ENCODE data around the gene ZNF652. TPM values are rescaled to one million over a fixed set of nuclear protein-coding genes. Genes with fewer than 3 reads are reported as not detected.

Gene ZNF652
- total RNA-seq, 1 experiment from 2014 or later: 32.1 TPM

DNA sequence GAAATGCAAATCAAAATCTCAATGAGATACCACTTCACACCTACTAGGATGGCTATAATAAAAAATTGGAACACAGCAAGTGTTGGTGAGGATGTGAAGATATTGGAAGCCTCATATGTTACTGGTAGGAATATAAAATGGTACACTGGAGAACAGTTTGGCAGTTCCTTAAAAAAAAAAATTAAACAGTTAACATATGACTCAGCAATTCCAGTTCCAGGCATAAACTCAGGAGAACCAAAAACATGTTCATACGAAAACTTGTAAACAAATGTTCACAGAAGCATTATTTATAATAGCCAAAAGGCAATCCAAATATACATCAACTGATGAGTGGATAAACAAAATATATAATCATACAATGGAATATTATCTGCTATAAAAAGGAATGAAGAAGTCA, 28.2 kb downstream of the ZNF652 start:
- TF ChIP-seq, protein P1, sequence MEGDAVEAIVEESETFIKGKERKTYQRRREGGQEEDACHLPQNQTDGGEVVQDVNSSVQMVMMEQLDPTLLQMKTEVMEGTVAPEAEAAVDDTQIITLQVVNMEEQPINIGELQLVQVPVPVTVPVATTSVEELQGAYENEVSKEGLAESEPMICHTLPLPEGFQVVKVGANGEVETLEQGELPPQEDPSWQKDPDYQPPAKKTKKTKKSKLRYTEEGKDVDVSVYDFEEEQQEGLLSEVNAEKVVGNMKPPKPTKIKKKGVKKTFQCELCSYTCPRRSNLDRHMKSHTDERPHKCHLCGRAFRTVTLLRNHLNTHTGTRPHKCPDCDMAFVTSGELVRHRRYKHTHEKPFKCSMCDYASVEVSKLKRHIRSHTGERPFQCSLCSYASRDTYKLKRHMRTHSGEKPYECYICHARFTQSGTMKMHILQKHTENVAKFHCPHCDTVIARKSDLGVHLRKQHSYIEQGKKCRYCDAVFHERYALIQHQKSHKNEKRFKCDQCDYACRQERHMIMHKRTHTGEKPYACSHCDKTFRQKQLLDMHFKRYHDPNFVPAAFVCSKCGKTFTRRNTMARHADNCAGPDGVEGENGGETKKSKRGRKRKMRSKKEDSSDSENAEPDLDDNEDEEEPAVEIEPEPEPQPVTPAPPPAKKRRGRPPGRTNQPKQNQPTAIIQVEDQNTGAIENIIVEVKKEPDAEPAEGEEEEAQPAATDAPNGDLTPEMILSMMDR (conservative IDR thresholded peaks at IDR 0.05; ENCODE audit: low read depth, low read length): no peak
- no peak for TF ChIP-seq EZH2 (IDR thresholded peaks at IDR 0.05; ENCODE audit: borderline replicate concordance, low read depth, low read length, poor library complexity, severe bottlenecking)
- no TSS peak for BruUV-seq (replicated peaks)
- Histone ChIP-seq H3K27me3 (replicated peaks; ENCODE audit: insufficient read depth, low read depth, low read length, poor library complexity) (no peaks in the 10 kb centered on the region), H3K4me3 (ENCODE audit: low read depth, low read length, poor library complexity, severe bottlenecking) (no peak overlapping the region), H3K4me1 (ENCODE audit: insufficient read depth, low read length, poor library complexity, severe bottlenecking) (peaks cover 15% of the 10 kb centered on the region), H3K27ac (ENCODE audit: low read depth, low read length, poor library complexity, severe bottlenecking) (no peak overlapping the region), H3K36me3 (ENCODE audit: insufficient read depth, low read length, poor library complexity, severe bottlenecking) (no peaks in the 10 kb centered on the region), H3K9me3 (ENCODE audit: low read depth, low read length, poor library complexity, severe bottlenecking) (no peaks in the 10 kb centered on the region)
- CTCF ChIA-PET: no interaction called here
- intact Hi-C loops (cut with micrococcal nuclease; ENCODE audit: unreplicated experiment): no loop called here
- no peak for DNase-seq (ENCODE audit: low spot score)
- POLR2A ChIA-PET (ENCODE audit: low non-redundant PET): no interaction called here

DNA sequence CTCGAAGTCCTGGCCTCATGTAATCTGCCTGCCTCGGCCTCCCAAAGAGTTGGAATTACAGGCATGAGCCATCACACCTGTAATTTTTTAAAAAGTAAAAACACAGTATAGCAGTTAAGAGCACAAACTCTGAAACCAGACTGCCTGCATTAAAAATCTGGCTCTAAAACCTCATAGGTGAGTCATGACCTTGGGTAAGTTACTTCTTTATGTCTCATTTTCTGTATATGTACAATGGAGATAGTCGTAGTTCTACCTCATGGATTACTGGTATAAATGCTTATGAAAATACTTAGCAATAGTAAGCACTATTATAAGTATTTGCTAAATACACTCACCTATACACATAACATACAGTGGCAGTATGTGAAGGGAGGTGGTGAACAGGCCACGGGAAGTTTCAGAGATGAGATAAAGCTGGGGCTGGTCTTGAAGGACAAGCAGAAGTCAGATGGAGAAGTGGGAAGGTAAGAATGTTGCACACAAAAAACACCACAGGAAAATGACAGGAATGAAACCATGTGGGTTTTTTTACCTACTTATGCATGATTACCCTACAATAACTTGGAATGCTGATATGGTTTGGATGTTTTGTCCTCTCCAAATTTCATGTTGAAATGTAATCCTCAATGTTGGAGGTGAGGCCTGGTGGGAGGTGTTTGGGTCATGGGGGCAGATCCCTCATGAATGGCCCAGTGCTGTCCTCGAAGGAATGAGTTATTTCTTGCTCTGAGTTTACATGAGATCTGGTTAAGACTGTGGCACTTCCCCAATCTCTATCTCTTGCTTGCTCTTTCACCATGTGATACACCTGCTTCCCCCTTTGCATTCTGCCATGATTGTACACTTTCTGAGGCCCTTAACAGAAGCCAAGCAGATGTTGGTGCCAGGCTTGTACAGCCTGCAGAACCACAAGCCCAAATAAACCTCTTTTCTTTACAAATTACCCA, 33.9 kb downstream of the ZNF652 start:
- no peak for DNase-seq (ENCODE audit: low spot score)
- no peaks in the 10 kb centered on the region for H3K4me1 ChIP-seq (ENCODE audit: insufficient read depth, low read length, poor library complexity, severe bottlenecking)
- no peaks in the 10 kb centered on the region for H3K27me3 ChIP-seq (replicated peaks; ENCODE audit: insufficient read depth, low read depth, low read length, poor library complexity)
- TF ChIP-seq EZH2 (IDR thresholded peaks at IDR 0.05; ENCODE audit: borderline replicate concordance, low read depth, low read length, poor library complexity, severe bottlenecking): no peak
- TF ChIP-seq, protein P1 (conservative IDR thresholded peaks at IDR 0.05; ENCODE audit: low read depth, low read length): no peak
- no peak overlapping the region for H3K27ac ChIP-seq (ENCODE audit: low read depth, low read length, poor library complexity, severe bottlenecking)
- POLR2A ChIA-PET (ENCODE audit: low non-redundant PET): no interaction called here
- CTCF ChIA-PET: no interaction called here
- BruUV-seq (replicated peaks): no TSS peak
- no peak overlapping the region for H3K4me3 ChIP-seq (ENCODE audit: low read depth, low read length, poor library complexity, severe bottlenecking)
- H3K36me3 ChIP-seq (ENCODE audit: insufficient read depth, low read length, poor library complexity, severe bottlenecking): no peaks in the 10 kb centered on the region
- no peaks in the 10 kb centered on the region for H3K9me3 ChIP-seq (ENCODE audit: low read depth, low read length, poor library complexity, severe bottlenecking)
- intact Hi-C loops (cut with micrococcal nuclease; ENCODE audit: unreplicated experiment): no loop called here

DNA sequence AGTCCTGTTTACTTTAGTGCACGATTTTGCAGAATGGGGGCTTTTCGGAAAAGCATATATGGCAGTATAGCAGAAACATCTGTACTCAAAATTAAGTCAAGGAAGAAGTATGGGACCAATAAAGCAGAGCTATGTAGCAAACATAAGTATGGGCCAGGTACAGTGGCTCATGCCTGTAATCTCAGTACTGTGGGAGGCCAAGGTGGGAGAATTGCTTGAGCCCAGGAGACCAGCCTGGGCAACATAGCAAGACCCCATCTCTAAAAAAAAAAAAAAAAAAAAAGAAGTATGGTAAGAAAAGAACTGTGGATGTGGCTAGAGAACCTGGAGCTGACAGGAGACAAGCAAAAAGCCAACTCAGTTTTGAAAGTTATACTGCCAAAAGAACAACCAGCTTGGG, 36.1 kb downstream of the ZNF652 start:
- no TSS peak for BruUV-seq (replicated peaks)
- DNase-seq (ENCODE audit: low spot score): no peak
- H3K27ac ChIP-seq (ENCODE audit: low read depth, low read length, poor library complexity, severe bottlenecking): no peak overlapping the region
- no peaks in the 10 kb centered on the region for H3K27me3 ChIP-seq (replicated peaks; ENCODE audit: insufficient read depth, low read depth, low read length, poor library complexity)
- H3K9me3 ChIP-seq (ENCODE audit: low read depth, low read length, poor library complexity, severe bottlenecking): no peaks in the 10 kb centered on the region
- TF ChIP-seq, protein P1 (conservative IDR thresholded peaks at IDR 0.05; ENCODE audit: low read depth, low read length): no peak
- intact Hi-C loops (cut with micrococcal nuclease; ENCODE audit: unreplicated experiment): no loop called here
- ChIA-PET CTCF (no interaction called here), POLR2A (ENCODE audit: low non-redundant PET) (no interaction called here)
- peaks cover 5% of the 10 kb centered on the region for H3K4me1 ChIP-seq (ENCODE audit: insufficient read depth, low read length, poor library complexity, severe bottlenecking)
- no peak overlapping the region for H3K4me3 ChIP-seq (ENCODE audit: low read depth, low read length, poor library complexity, severe bottlenecking)
- no peaks in the 10 kb centered on the region for H3K36me3 ChIP-seq (ENCODE audit: insufficient read depth, low read length, poor library complexity, severe bottlenecking)
